SK-N-SH treated with all-trans-retinoic acid at 6 μM for 48 hours (cell line): ENCODE measurements around the gene CYS1.

Source experiments
- ATAC-seq: fragments of 200-7000 bp; cut with Tn5 transposase; 3 replicates; pipeline ENCODE4 v1.9.1; 2020; ENCODE audit warnings: mild to moderate bottlenecking, moderate library complexity
- ARNTL ChIP-seq: fragments of 450-650 bp; formaldehyde crosslinking; IDR thresholded peaks from 2 replicates; pipeline ENCODE4 v1.5.0; 2020; ENCODE audit warnings: low read depth, mild to moderate bottlenecking, moderate library complexity, borderline replicate concordance
- BACH2 ChIP-seq: fragments of 250-450 bp; sonication (Bioruptor Pico); IDR thresholded peaks from 2 replicates; pipeline ENCODE4 v1.9.0; 2021; ENCODE audit warnings: mild to moderate bottlenecking, borderline replicate concordance
- CREB5 ChIP-seq: fragments of 250-450 bp; sonication (Bioruptor Pico); IDR thresholded peaks from 2 replicates; pipeline ENCODE4 v1.5.1; 2020; ENCODE audit warnings: low read depth, mild to moderate bottlenecking, moderate library complexity
- CSDC2 ChIP-seq: fragments of 250-450 bp; sonication (Bioruptor Pico); IDR thresholded peaks from 2 replicates; pipeline ENCODE4 v1.5.0; 2020; ENCODE audit warnings: mild to moderate bottlenecking, moderate library complexity
- CSRNP3 ChIP-seq: fragments of 250-450 bp; sonication (Bioruptor Pico); IDR thresholded peaks from 2 replicates; pipeline ENCODE4 v1.5.1; 2021; ENCODE audit warnings: mild to moderate bottlenecking, moderate library complexity
- ESRRG ChIP-seq: fragments of 250-450 bp; sonication (Bioruptor Pico); IDR thresholded peaks from 2 replicates; pipeline ENCODE4 v1.6.1; 2021; ENCODE audit warnings: mild to moderate bottlenecking
- GLIS3 ChIP-seq: fragments of 250-450 bp; sonication (Bioruptor Pico); IDR thresholded peaks from 2 replicates; pipeline ENCODE4 v1.5.0; 2020; ENCODE audit warnings: mild to moderate bottlenecking, moderate library complexity
- ISL1 ChIP-seq: fragments of 250-450 bp; sonication (Bioruptor Pico); IDR thresholded peaks from 2 replicates; pipeline ENCODE4 v2.1.2; 2022; ENCODE audit warnings: mild to moderate bottlenecking, moderate library complexity
- OSR1 ChIP-seq: fragments of 250-450 bp; sonication (Bioruptor Pico); IDR thresholded peaks from 2 replicates; pipeline ENCODE4 v1.8.0; 2022; ENCODE audit warnings: moderate library complexity, mild to moderate bottlenecking, inconsistent platforms
- PATZ1 ChIP-seq: fragments of 250-450 bp; sonication (Bioruptor Pico); IDR thresholded peaks from 2 replicates; pipeline ENCODE4 v1.8.0; 2020; ENCODE audit warnings: mild to moderate bottlenecking, moderate library complexity, borderline replicate concordance
- POU6F1 ChIP-seq: fragments of 250-450 bp; sonication (Bioruptor Pico); IDR thresholded peaks from 2 replicates; pipeline ENCODE4 v1.8.0; 2021; ENCODE audit warnings: low read depth, mild to moderate bottlenecking, moderate library complexity, borderline replicate concordance
- PPARA ChIP-seq: fragments of 250-450 bp; sonication (Bioruptor Pico); IDR thresholded peaks from 2 replicates; pipeline ENCODE4 v1.5.0; 2020; ENCODE audit warnings: mild to moderate bottlenecking, borderline replicate concordance
- RARB ChIP-seq: fragments of 250-450 bp; sonication (Bioruptor Pico); IDR thresholded peaks from 2 replicates; pipeline ENCODE4 v1.8.0; 2021; ENCODE audit warnings: mild to moderate bottlenecking, moderate library complexity
- SNAI2 ChIP-seq: fragments of 250-450 bp; sonication (Bioruptor Pico); IDR thresholded peaks from 2 replicates; pipeline ENCODE4 v1.5.0; 2020; ENCODE audit warnings: mild to moderate bottlenecking, moderate library complexity
- TCF4 ChIP-seq: fragments of 250-450 bp; sonication (Bioruptor Pico); IDR thresholded peaks from 2 replicates; pipeline ENCODE4 v1.8.0; 2021; ENCODE audit warnings: mild to moderate bottlenecking, moderate library complexity, borderline replicate concordance
- TOX ChIP-seq: fragments of 250-450 bp; sonication (Bioruptor Pico); IDR thresholded peaks from 2 replicates; pipeline ENCODE4 v1.8.0; 2021; ENCODE audit warnings: mild to moderate bottlenecking, moderate library complexity, borderline replicate concordance
- TSHZ2 ChIP-seq: fragments of 250-450 bp; sonication (Bioruptor Pico); IDR thresholded peaks from 2 replicates; pipeline ENCODE4 v1.5.0; 2020; ENCODE audit warnings: mild to moderate bottlenecking, moderate library complexity
- ZFP3 ChIP-seq: fragments of 250-450 bp; sonication (Bioruptor Pico); IDR thresholded peaks from 2 replicates; pipeline ENCODE4 v1.5.0; 2020; ENCODE audit warnings: mild to moderate bottlenecking, moderate library complexity
- ZFP30 ChIP-seq: fragments of 450-650 bp; formaldehyde crosslinking; IDR thresholded peaks from 2 replicates; pipeline ENCODE4 v1.5.0; 2022; ENCODE audit warnings: mild to moderate bottlenecking, moderate library complexity
- ZNF565 ChIP-seq: fragments of 450-650 bp; formaldehyde crosslinking; conservative IDR thresholded peaks from 2 replicates; pipeline ENCODE4 v1.5.0; 2020; ENCODE audit warnings: low read depth, mild to moderate bottlenecking, moderate library complexity
- ZNF70 ChIP-seq: fragments of 450-650 bp; formaldehyde crosslinking; IDR thresholded peaks from 2 replicates; pipeline ENCODE4 v1.5.0; 2020; ENCODE audit warnings: mild to moderate bottlenecking, moderate library complexity
- ZNF8 ChIP-seq: fragments of 450-650 bp; formaldehyde crosslinking; IDR thresholded peaks from 2 replicates; pipeline ENCODE4 v1.5.0; 2020; ENCODE audit warnings: mild to moderate bottlenecking, moderate library complexity

Gene CYS1

GRCh38 chr2:10085043-10085667 is 4.9 kb upstream of the CYS1 start:
- TF ChIP-seq OSR1 (CRISPR knock-in tag) (no peak), PATZ1 (CRISPR knock-in tag) (no peak), ISL1 (CRISPR knock-in tag) (no peak), TCF4 (CRISPR knock-in tag) (no peak), CREB5 (CRISPR knock-in tag) (no peak), PPARA (CRISPR knock-in tag) (no peak), ZFP30 (CRISPR knock-in tag) (no peak), ESRRG (CRISPR knock-in tag) (no peak), RARB (no peak), POU6F1 (CRISPR knock-in tag) (no peak), TSHZ2 (CRISPR knock-in tag) (no peak), ZNF565 (CRISPR knock-in tag) (no peak), BACH2 (CRISPR knock-in tag) (no peak), ARNTL (CRISPR knock-in tag) (no peak), ZFP3 (no peak), CSRNP3 (CRISPR knock-in tag) (no peak), ZNF8 (CRISPR knock-in tag) (no peak), ZNF70 (CRISPR knock-in tag) (no peak), CSDC2 (no peak), TOX (CRISPR knock-in tag) (no peak)
- TF ChIP-seq, all 23 proteins: peak for 0
- ATAC-seq: no peak

- ATAC-seq: no peak
- TF ChIP-seq CREB5 (CRISPR knock-in tag) (no peak), GLIS3 (CRISPR knock-in tag) (no peak), POU6F1 (CRISPR knock-in tag) (no peak), PATZ1 (CRISPR knock-in tag) (no peak), ESRRG (CRISPR knock-in tag) (no peak), OSR1 (CRISPR knock-in tag) (no peak), SNAI2 (CRISPR knock-in tag) (no peak), CSRNP3 (CRISPR knock-in tag) (no peak), RARB (no peak), ISL1 (CRISPR knock-in tag) (no peak), PPARA (CRISPR knock-in tag) (no peak), ZNF8 (CRISPR knock-in tag) (no peak), CSDC2 (no peak), ZNF70 (CRISPR knock-in tag) (no peak)
Measured at GRCh38 chr2:10084223-10084865, 4.1 kb upstream of the CYS1 start.
